Suprapubic skin (tissue), 4 donors: ENCODE data around the gene HBE1. TPM values are rescaled to one million over a fixed set of nuclear protein-coding genes. Genes with fewer than 3 reads are reported as not detected.

Experiments
- DNase-seq, 2 donors: peaks; one replicate each; pipeline ENCODE4 v3.0.0-alpha.2; 2019; ENCODE audit warnings: low spot score in 2 of 2
- H3K27ac ChIP-seq: fragments of 200-600 bp; sonication (generic); one replicate; pipeline ENCODE4 v1.5.1; 2019
- H3K27me3 ChIP-seq: fragments of 200-600 bp; sonication (generic); one replicate; pipeline ENCODE4 v1.5.1; 2019
- H3K36me3 ChIP-seq: fragments of 200-600 bp; sonication (generic); one replicate; pipeline ENCODE4 v1.5.1; 2019
- H3K4me1 ChIP-seq: fragments of 200-600 bp; sonication (generic); one replicate; pipeline ENCODE4 v1.5.1; 2019
- H3K4me3 ChIP-seq: fragments of 200-600 bp; sonication (generic); one replicate; pipeline ENCODE4 v1.5.1; 2019; ENCODE audit warnings: mild to moderate bottlenecking
- H3K9me3 ChIP-seq: fragments of 200-600 bp; sonication (generic); one replicate; pipeline ENCODE4 v1.5.1; 2019
- EP300 ChIP-seq: sonication (generic); formaldehyde crosslinking; IDR thresholded peaks from one replicate; pipeline ENCODE4 v1.6.1; 2017; ENCODE audit warnings: antibody characterized with exemption
- POLR2A ChIP-seq, 2 donors: fragments of 450-650 bp; IDR thresholded peaks; one replicate each; pipeline ENCODE4 v1.6.1; 2017; ENCODE audit warnings: antibody characterized with exemption in 2 of 2, mild to moderate bottlenecking in 2 of 2, moderate library complexity in 2 of 2
- POLR2AphosphoS5 ChIP-seq, 3 donors: sonication (generic); formaldehyde crosslinking; IDR thresholded peaks; one replicate each; pipeline ENCODE4 v1.6.1; 2017; ENCODE audit warnings: antibody characterized with exemption in 3 of 3
- WGBS: methylation state at CpG from one replicate; pipeline ENCODE4 v1.1.5; 2018; 5-methylcytosine and 5-hydroxymethylcytosine counted together
- total RNA-seq, 4 donors: library from RNA; depleted of rRNA; stranded (reverse); fragments of >200 nt; gene quantifications; one replicate each; pipeline ENCODE4 v1.1.0, GENCODE V29; 2016
- TF ChIP-seq, protein P1 (sequence below), 2 donors: fragments of 200-600 bp in 1 of 2; fragments of 450-650 bp in 1 of 2; sonication (generic) in 1 of 2; IDR thresholded peaks; one replicate each; pipeline ENCODE4 v1.5.1; 2016 to 2019; ENCODE audit warnings: antibody characterized with exemption in 2 of 2, mild to moderate bottlenecking in 1 of 2, moderate library complexity in 1 of 2

The HBE1 gene
- total RNA-seq, 4 donors from 2014 or later, result 1.9 TPM; not detected in 3

DNA sequence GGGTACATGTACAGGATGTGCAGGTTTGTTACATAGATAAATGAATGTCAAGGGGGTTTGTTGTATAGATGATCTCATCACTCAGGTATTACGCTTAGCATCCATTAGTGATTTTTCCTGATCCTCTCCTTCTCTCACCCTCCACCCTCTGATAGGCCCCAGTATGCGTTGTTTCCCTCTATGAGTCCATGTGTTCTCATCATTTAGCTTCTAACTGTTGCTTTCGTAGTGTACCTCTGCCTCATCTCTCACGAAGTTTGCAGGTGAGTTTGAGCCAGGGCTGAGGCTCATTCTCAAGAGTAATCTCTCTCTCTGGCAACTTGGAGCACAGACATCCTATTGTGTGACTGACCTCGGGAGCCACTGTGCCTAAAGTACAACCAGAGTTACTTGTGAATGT, 4.7 kb upstream of the HBE1 start:
- Histone ChIP-seq H3K27ac (no peak overlapping the region), H3K27me3 (no peaks in the 10 kb centered on the region), H3K36me3 (no peaks in the 10 kb centered on the region), H3K4me1 (no peaks in the 10 kb centered on the region), H3K9me3 (no peaks in the 10 kb centered on the region), H3K4me3 (no peak overlapping the region)
- no peak for TF ChIP-seq POLR2AphosphoS5 (IDR thresholded peaks at IDR 0.05)
- no peak for TF ChIP-seq EP300
- no peak for TF ChIP-seq POLR2A (IDR thresholded peaks at IDR 0.05)
- TF ChIP-seq, protein P1, sequence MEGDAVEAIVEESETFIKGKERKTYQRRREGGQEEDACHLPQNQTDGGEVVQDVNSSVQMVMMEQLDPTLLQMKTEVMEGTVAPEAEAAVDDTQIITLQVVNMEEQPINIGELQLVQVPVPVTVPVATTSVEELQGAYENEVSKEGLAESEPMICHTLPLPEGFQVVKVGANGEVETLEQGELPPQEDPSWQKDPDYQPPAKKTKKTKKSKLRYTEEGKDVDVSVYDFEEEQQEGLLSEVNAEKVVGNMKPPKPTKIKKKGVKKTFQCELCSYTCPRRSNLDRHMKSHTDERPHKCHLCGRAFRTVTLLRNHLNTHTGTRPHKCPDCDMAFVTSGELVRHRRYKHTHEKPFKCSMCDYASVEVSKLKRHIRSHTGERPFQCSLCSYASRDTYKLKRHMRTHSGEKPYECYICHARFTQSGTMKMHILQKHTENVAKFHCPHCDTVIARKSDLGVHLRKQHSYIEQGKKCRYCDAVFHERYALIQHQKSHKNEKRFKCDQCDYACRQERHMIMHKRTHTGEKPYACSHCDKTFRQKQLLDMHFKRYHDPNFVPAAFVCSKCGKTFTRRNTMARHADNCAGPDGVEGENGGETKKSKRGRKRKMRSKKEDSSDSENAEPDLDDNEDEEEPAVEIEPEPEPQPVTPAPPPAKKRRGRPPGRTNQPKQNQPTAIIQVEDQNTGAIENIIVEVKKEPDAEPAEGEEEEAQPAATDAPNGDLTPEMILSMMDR (IDR thresholded peaks at IDR 0.05), result no peak
- WGBS, result 54% methylated on average over 5 of the region's 5 CpGs
- DNase-seq, result no peak

- TF ChIP-seq, protein P1 (IDR thresholded peaks at IDR 0.05), result no peak
- TF ChIP-seq POLR2A (IDR thresholded peaks at IDR 0.05), result no peak
- no peak overlapping the region for H3K27ac ChIP-seq
- H3K4me3 ChIP-seq, result no peak overlapping the region
- no peaks in the 10 kb centered on the region for H3K9me3 ChIP-seq
- no peak for DNase-seq
- H3K36me3 ChIP-seq, result no peaks in the 10 kb centered on the region
- H3K4me1 ChIP-seq, result no peaks in the 10 kb centered on the region
- no peaks in the 10 kb centered on the region for H3K27me3 ChIP-seq
- 63% methylated on average over 4 of the region's 4 CpGs for WGBS
These were observed 2.8 kb upstream of the HBE1 start for GRCh38 chr11:5272395-5273017.

DNA sequence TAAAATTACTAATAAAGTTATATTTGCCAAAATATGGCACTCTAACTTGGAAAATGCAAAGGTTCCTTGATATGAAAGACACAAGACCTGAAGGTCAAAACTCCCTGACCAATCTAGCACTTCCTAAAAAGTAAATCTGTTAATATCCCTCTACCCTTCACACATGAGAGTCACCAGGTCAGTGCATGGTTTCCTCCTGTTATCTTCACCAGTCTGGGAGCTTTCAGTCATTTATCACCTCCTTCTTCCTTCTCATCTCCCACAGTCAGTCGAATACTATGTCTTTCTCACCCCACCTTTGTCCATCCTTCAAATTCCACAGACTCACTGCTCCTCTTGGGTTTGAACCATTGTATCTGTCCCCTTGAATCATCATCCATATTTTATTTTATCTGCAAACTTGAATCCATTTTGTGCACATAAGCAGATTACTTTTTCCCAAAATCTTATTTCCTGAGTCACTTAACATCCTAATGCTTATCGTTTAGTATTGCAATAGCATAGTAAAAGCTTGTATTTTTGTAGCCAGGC, 2.6 kb downstream of the HBE1 start:
- Histone ChIP-seq H3K9me3 (no peaks in the 10 kb centered on the region), H3K36me3 (no peaks in the 10 kb centered on the region), H3K4me3 (no peak overlapping the region), H3K27ac (no peak overlapping the region), H3K27me3 (no peaks in the 10 kb centered on the region), H3K4me1 (no peaks in the 10 kb centered on the region)
- TF ChIP-seq POLR2A (IDR thresholded peaks at IDR 0.05), result no peak
- no peak for TF ChIP-seq EP300
- TF ChIP-seq POLR2AphosphoS5 (IDR thresholded peaks at IDR 0.05), result no peak
- TF ChIP-seq, protein P1 (IDR thresholded peaks at IDR 0.05), result no peak
- no peak for DNase-seq
- WGBS, result 80% methylated on average over 2 of the region's 2 CpGs

DNA sequence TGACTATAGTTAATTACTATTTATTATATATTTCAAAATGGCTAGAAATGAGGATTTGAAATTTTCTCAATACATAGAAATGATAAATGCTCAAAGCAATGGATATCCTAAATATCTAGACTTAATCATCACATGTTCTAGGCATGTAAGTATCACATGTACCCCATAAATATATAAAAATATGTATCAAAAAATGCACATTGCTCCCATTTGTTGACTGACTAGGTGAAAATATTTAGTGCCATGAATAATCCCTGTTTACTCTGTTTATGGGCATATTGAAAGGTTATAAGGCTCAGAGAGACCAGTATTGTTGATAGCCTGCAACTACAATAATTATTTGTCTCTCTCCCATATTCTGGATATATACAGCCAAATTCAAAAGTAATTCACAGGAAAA, 3.1 kb downstream of the HBE1 start:
- Histone ChIP-seq H3K4me1 (no peaks in the 10 kb centered on the region), H3K36me3 (no peaks in the 10 kb centered on the region), H3K9me3 (no peaks in the 10 kb centered on the region), H3K27me3 (no peaks in the 10 kb centered on the region), H3K4me3 (no peak overlapping the region), H3K27ac (no peak overlapping the region)
- DNase-seq, result no peak
- TF ChIP-seq POLR2AphosphoS5 (IDR thresholded peaks at IDR 0.05), result no peak
- TF ChIP-seq POLR2A (IDR thresholded peaks at IDR 0.05), result no peak
- TF ChIP-seq, protein P1 (IDR thresholded peaks at IDR 0.05), result no peak
- no peak for TF ChIP-seq EP300

- TF ChIP-seq POLR2AphosphoS5 (IDR thresholded peaks at IDR 0.05) (no peak), EP300 (no peak), POLR2A (IDR thresholded peaks at IDR 0.05) (no peak)
- TF ChIP-seq, protein P1 (IDR thresholded peaks at IDR 0.05), result no peak
- H3K36me3 ChIP-seq, result no peaks in the 10 kb centered on the region
- no peak overlapping the region for H3K27ac ChIP-seq
- no peak overlapping the region for H3K4me3 ChIP-seq
- 48% methylated on average over 2 of the region's 2 CpGs for WGBS
- H3K4me1 ChIP-seq, result no peaks in the 10 kb centered on the region
- DNase-seq, result no peak
- H3K9me3 ChIP-seq, result no peaks in the 10 kb centered on the region
- no peaks in the 10 kb centered on the region for H3K27me3 ChIP-seq
These were observed 3.9 kb downstream of the HBE1 start for GRCh38 chr11:5265832-5266231.
